GM12801 (cell line): ENCODE measurements around the gene TBX5.

Source experiments
- TF ChIP-seq, protein P1 (sequence below): IDR thresholded peaks from one replicate; pipeline ENCODE4 v1.5.1; 2011; ENCODE audit warnings: control low read depth; ENCODE audit not compliant: insufficient read length; ENCODE audit errors: extremely low read depth

TBX5 gene

DNA sequence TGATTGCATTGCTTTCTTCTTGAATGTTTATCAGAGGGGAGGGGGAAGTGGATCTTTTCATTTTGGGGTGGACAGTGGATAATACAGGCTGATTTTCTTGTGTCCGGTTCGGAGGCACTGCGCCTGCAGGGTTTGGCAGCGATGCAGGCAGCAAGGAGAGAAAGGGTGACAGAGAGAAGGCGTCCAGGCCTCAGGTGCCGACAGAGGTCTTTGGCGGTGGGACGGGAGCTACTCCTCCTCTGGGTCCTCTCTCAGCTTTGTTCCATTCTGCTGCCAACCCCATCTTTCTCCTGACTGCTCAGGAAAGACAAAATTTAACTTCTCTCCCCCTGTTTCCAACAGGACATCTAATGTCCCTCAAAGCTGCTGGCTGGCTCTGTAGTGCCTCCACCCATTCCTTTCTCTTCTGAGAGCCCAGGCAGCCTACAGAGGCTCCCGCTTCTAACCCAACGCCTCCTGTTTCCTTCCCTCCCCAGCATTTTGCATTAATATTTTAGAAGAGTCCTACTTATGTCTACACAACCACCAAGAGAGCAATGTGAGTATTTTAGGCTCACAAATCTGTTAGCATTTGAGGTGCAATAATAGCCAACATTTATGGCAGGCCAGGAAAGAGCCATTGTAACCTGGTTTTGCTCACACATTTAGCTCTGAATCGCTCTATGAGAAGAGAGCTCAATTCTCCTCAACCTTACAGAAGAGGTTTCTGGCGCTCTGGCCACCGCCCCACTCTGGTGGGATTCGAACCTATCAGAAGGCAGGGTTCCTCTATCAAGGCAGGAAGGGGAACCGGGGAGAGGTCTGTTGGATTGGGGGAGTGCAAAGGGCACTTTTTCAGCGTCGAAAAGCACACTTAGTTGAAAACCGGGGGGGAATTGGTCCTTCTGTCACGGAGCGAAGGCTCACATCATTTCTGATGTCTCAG lies 7.1 kb upstream of the TBX5 start:
- TF ChIP-seq, protein P1, sequence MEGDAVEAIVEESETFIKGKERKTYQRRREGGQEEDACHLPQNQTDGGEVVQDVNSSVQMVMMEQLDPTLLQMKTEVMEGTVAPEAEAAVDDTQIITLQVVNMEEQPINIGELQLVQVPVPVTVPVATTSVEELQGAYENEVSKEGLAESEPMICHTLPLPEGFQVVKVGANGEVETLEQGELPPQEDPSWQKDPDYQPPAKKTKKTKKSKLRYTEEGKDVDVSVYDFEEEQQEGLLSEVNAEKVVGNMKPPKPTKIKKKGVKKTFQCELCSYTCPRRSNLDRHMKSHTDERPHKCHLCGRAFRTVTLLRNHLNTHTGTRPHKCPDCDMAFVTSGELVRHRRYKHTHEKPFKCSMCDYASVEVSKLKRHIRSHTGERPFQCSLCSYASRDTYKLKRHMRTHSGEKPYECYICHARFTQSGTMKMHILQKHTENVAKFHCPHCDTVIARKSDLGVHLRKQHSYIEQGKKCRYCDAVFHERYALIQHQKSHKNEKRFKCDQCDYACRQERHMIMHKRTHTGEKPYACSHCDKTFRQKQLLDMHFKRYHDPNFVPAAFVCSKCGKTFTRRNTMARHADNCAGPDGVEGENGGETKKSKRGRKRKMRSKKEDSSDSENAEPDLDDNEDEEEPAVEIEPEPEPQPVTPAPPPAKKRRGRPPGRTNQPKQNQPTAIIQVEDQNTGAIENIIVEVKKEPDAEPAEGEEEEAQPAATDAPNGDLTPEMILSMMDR, result no peak

DNA sequence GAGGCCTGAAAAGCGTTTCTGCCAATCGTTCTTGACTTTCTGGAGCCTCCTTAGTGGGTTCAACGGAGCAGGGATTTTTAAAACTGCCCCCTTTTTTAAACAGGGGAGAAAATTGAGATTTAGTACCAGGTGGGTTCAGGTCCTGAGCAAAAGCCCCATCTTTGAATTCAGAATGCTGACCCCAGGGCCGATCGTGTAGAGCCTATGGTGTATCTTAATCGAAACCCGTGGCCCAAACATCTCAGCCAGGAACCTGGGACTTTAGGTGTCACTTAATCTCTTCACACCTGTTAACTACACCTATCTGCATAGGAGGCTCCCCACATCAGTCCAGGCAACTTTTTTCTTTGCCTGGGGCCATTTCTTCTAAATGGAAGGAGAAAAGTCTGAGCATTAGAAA lies 6.4 kb upstream of the TBX5 start:
- TF ChIP-seq, protein P1, result no peak

DNA sequence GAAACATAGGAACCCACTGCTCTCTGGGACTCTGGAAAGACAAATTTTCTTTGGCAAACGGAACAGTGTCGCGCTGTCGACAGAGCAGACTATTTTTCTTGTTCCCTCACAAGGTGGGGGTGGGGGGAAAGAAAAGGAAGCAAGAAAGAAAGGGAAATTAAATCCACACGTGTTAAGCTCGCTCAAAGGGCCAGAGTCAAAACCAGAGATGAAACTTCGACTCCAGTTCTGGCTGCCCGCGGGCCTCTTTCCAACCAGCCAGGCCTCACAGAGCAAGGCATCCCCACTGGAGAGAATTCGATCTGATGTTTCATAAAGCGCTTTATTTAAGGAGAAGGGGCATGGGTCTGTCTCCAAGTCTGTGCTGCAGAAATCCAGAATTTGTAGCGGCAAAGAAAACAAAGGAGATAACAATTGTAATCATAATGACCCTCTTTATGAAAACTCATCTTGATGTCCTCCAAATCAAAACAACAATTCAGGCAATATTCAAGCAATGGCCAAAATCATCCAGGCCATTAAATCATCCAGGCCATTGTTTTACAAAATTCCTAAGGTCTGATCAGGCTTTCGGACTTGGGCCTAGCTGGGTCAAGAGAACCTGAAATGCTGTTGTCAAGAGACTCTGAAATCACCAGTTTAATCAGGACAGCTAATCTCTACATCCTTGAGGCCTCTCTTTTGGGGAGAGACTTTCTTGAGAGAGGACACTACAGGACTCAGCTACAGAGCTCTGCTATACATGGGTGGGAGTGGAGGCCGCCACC lies 5.3 kb upstream of the TBX5 start:
- TF ChIP-seq, protein P1, result no peak

DNA sequence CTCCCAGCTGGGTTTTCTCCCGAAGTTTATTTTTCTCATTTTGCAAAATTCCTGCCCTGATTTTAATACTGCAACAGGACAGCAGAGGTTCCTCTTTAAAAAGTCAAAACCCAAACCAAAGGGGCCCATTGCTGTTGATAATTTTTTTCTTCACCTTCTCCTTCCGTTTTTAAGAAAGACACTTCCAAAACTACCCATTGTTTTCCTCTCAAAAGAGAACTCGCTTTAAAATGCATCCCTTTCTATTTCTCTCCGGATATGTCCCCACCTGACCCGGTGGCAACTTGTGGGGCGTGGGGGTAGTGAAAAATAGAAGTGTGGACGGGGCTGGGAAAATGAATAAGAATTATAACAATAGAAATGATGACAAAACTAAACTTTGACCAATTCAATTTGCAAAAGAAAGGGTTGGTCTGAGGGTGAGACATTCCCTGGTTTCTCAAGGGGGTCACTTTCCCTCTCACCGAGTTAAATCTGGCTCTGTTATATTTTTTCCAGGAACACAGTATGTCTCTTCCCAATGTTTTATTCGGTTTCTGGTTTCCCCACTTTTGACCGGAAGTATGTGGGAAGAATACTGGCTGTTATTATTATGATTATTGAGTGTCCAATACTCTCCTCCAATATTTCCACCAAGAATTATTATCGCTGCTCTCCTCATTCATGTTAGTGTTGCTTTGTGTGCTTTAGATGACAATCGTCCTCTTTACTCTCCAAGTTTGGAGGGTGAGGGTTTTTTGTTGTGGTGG lies 4.1 kb upstream of the TBX5 start:
- TF ChIP-seq, protein P1, result no peak

DNA sequence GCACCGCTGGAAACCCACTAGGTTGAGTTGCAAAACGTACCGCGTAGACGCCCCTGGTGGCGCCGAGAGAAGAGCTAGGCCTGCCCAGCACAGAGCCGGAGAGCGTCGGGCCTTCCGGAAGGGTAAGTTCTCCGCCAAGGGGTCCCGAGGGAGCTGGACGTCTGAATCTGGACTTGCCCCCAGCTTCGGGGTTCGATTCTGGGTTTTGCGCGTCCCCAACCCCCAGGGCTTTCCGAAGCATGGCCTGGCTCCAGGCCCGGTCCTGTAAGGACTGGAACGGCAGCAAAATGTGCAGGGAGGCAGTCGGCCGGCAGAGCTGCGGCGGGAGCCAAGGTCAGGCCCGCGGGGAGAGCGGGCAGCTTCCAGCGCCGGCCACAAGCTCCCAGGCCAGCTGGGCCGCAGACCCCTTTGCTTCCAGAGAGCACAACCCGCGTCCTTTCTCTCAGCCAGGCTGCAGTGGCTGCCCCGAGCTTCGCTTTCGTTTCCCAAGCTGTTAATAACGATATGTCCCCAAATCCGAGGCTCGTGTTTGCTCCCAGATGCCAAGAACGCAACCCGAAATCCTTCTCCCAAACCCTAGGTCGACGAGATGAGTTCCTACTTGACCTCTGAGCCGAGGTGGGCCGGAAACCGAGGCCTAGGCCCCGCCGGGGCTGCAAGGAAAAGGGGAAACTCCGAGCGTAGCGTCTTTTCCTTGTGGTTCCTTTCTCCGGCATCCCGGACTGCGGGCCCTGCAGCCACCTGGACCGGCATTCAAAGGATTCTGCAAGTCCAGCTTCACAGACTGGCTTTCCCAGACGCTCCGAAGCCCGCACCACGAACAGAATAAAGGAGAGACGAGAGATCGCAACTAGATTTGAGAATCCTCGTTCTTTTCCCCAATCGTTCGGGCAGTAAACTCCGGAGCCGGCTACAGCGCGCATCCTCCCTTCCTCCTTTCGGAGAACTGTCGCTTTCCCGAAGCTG lies 3.2 kb upstream of the TBX5 start:
- TF ChIP-seq, protein P1, result no peak

DNA sequence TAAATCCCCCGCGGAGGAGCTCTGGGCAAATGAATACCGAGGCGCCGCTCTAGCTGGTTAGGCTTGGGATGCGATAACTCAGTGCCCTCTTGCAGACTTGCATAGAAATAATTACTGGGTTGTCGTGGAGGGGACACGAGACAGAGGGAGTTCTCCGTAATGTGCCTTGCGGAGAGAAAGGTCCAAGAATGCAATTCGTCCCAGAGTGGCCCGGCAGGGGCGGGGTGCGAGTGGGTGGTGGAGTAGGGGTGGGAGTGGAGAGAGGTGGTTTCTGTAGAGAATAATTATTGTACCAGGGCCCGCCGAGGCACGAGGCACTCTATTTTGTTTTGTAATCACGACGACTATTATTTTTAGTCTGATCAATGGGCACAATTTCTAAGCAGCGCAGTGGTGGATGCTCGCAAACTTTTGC lies 2.5 kb upstream of the TBX5 start:
- TF ChIP-seq, protein P1, result no peak
